Muscle layer of colon (tissue), 2 donors: ENCODE results near the gene ASB4.

Source experiments
- H3K27ac ChIP-seq: one replicate; pipeline ENCODE4 v1.7.0; 2013; ENCODE audit warnings: low read depth, mild to moderate bottlenecking, low read length, moderate library complexity
- H3K27me3 ChIP-seq, 2 donors: one replicate each; pipeline ENCODE4 v1.7.0; 2013; ENCODE audit warnings: low read length in 2 of 2, mild to moderate bottlenecking in 2 of 2; ENCODE audit not compliant: insufficient read depth in 2 of 2, control insufficient read depth in 1 of 2
- H3K36me3 ChIP-seq: one replicate; pipeline ENCODE4 v1.7.0; 2013; ENCODE audit warnings: mild to moderate bottlenecking, low read length; ENCODE audit not compliant: insufficient read depth
- H3K4me1 ChIP-seq: one replicate; pipeline ENCODE4 v1.7.0; 2013; ENCODE audit warnings: mild to moderate bottlenecking, low read length; ENCODE audit not compliant: insufficient read depth
- H3K4me3 ChIP-seq, 2 donors: one replicate each; pipeline ENCODE4 v1.7.0; 2013; ENCODE audit warnings: low read length in 2 of 2, low read depth in 1 of 2, mild to moderate bottlenecking in 1 of 2, moderate library complexity in 1 of 2
- H3K9ac ChIP-seq: one replicate; pipeline ENCODE4 v1.7.0; 2013; ENCODE audit warnings: low read length
- H3K9me3 ChIP-seq: one replicate; pipeline ENCODE4 v1.7.0; 2013; ENCODE audit warnings: mild to moderate bottlenecking, low read length
- donor health status: abdominal sarcoma.
- donor health status: Adenocarcinoma of cecum.

The ASB4 gene

GRCh38 chr7:95469187-95469586, 16.6 kb upstream of the ASB4 start:
- Histone ChIP-seq H3K36me3 (no peaks in the 10 kb centered on the region), H3K4me3 (no peak overlapping the region), H3K9ac (no peak overlapping the region), H3K27ac (no peak overlapping the region), H3K9me3 (no peaks in the 10 kb centered on the region), H3K27me3 (no peaks in the 10 kb centered on the region), H3K4me1 (no peaks in the 10 kb centered on the region)

GRCh38 chr7:95469848-95470247, 15.9 kb upstream of the ASB4 start:
- no peak overlapping the region for H3K9ac ChIP-seq
- H3K4me3 ChIP-seq: no peak overlapping the region
- H3K4me1 ChIP-seq: no peaks in the 10 kb centered on the region
- no peaks in the 10 kb centered on the region for H3K9me3 ChIP-seq
- H3K27me3 ChIP-seq: no peaks in the 10 kb centered on the region
- H3K27ac ChIP-seq: no peak overlapping the region
- H3K36me3 ChIP-seq: no peaks in the 10 kb centered on the region

- H3K27me3 ChIP-seq: no peaks in the 10 kb centered on the region
- H3K27ac ChIP-seq: no peak overlapping the region
- H3K4me1 ChIP-seq: no peaks in the 10 kb centered on the region
- H3K4me3 ChIP-seq: no peak overlapping the region
- no peaks in the 10 kb centered on the region for H3K9me3 ChIP-seq
- H3K9ac ChIP-seq: no peak overlapping the region
- H3K36me3 ChIP-seq: no peaks in the 10 kb centered on the region
These were observed 15.3 kb upstream of the ASB4 start for GRCh38 chr7:95470452-95470851.

- Histone ChIP-seq H3K9me3 (no peaks in the 10 kb centered on the region), H3K27ac (no peak overlapping the region), H3K4me3 (no peak overlapping the region), H3K4me1 (no peaks in the 10 kb centered on the region), H3K36me3 (no peaks in the 10 kb centered on the region), H3K27me3 (no peaks in the 10 kb centered on the region), H3K9ac (no peak overlapping the region)
These were observed 14.7 kb upstream of the ASB4 start for GRCh38 chr7:95471071-95471470.

- no peak overlapping the region for H3K4me3 ChIP-seq
These were observed 13.1 kb upstream of the ASB4 start for GRCh38 chr7:95472581-95473161.

GRCh38 chr7:95473276-95473985, 12.3 kb upstream of the ASB4 start:
- H3K27me3 ChIP-seq: no peaks in the 10 kb centered on the region
- H3K4me3 ChIP-seq: no peak overlapping the region
- no peaks in the 10 kb centered on the region for H3K4me1 ChIP-seq
- H3K9ac ChIP-seq: no peak overlapping the region
- no peak overlapping the region for H3K27ac ChIP-seq
- no peaks in the 10 kb centered on the region for H3K36me3 ChIP-seq
- no peaks in the 10 kb centered on the region for H3K9me3 ChIP-seq

More at GRCh38 chr7:95472581-95473161, 13.1 kb upstream of the ASB4 start:
- no peaks in the 10 kb centered on the region for H3K4me1 ChIP-seq
- H3K9ac ChIP-seq: no peak overlapping the region
- no peak overlapping the region for H3K27ac ChIP-seq
- no peaks in the 10 kb centered on the region for H3K27me3 ChIP-seq
- no peaks in the 10 kb centered on the region for H3K9me3 ChIP-seq
- no peaks in the 10 kb centered on the region for H3K36me3 ChIP-seq

GRCh38 chr7:95476072-95476847, 9.5 kb upstream of the ASB4 start:
- H3K27me3 ChIP-seq: no peaks in the 10 kb centered on the region
- H3K4me3 ChIP-seq: no peak overlapping the region
- H3K9ac ChIP-seq: no peak overlapping the region
- H3K9me3 ChIP-seq: no peaks in the 10 kb centered on the region
- H3K4me1 ChIP-seq: no peaks in the 10 kb centered on the region
- no peak overlapping the region for H3K27ac ChIP-seq
- H3K36me3 ChIP-seq: no peaks in the 10 kb centered on the region

- no peak overlapping the region for H3K27ac ChIP-seq
- H3K9ac ChIP-seq: no peak overlapping the region
- no peak overlapping the region for H3K4me3 ChIP-seq
- H3K27me3 ChIP-seq: no peaks in the 10 kb centered on the region
- no peaks in the 10 kb centered on the region for H3K4me1 ChIP-seq
- no peaks in the 10 kb centered on the region for H3K36me3 ChIP-seq
- no peaks in the 10 kb centered on the region for H3K9me3 ChIP-seq
These were observed 8.7 kb upstream of the ASB4 start for GRCh38 chr7:95476904-95477594.

- H3K4me3 ChIP-seq: no peak overlapping the region
- H3K9ac ChIP-seq: no peak overlapping the region
- H3K36me3 ChIP-seq: no peaks in the 10 kb centered on the region
- H3K27me3 ChIP-seq: peaks cover 0 to 5% of the 10 kb centered on the region in 2 donors
- no peaks in the 10 kb centered on the region for H3K9me3 ChIP-seq
- H3K27ac ChIP-seq: no peak overlapping the region
- no peaks in the 10 kb centered on the region for H3K4me1 ChIP-seq
These were observed 7.3 kb upstream of the ASB4 start for GRCh38 chr7:95478272-95479037.

- H3K27me3 ChIP-seq: peaks cover 0 to 5% of the 10 kb centered on the region in 2 donors
- no peaks in the 10 kb centered on the region for H3K4me1 ChIP-seq
- H3K9me3 ChIP-seq: no peaks in the 10 kb centered on the region
- H3K36me3 ChIP-seq: no peaks in the 10 kb centered on the region
- no peak overlapping the region for H3K4me3 ChIP-seq
- no peak overlapping the region for H3K9ac ChIP-seq
- no peak overlapping the region for H3K27ac ChIP-seq
These were observed 5.6 kb upstream of the ASB4 start for GRCh38 chr7:95479992-95480624.
